Superior temporal gyrus (tissue), 1 donor: Measurements from ENCODE around the gene DOCK4.

Experiments
- DNase-seq: peaks from one replicate; pipeline ENCODE4 v3.0.0-alpha.2; 2016; ENCODE audit errors: extremely low spot score

The DOCK4 gene

GRCh38 chr7:111736552-111736874, 469.7 kb downstream of the DOCK4 start:
- no peak for DNase-seq

DNA sequence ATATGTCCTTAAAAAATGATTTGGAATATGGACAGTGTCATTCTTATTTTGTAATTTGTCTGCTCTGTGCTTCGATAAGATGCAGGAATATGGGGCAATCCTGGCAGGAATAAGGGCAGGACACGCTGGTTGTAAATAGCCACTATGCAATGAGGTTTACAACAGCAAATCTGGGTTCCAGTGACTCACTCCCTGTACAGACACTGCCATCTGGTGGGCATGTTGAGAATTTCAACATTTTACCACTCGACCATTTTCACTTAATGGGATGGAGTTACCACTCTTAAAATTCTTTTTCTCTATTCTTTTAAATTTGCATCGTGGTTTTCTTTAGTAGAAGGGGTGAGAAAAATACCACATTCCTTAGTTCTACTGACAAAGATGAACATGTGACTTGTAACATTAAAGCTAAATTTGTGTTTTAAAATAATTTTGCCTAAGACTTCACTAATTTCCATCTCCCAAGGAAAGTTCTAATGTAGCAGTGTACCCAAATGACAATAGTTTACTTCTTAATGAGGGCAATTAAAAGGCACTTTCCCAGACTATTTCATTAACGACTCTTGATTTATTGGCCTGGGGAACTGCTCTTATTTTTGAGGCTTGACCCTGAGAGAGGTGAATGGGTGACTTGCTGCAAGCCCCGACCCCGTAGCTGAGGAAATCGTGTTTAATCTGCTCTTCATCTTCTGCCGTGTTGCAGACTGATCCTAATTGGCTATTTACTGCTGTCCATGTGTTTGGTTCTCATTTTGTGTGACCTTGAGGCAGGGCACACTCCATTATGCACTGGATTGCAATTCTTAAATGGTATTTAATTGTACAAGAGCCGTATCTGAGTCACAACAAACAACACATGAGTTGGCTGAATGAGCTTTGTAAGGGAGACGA, 470.3 kb downstream of the DOCK4 start:
- peak; percentile 95 for DNase-seq

GRCh38 chr7:111734954-111735660, 471.1 kb downstream of the DOCK4 start:
- DNase-seq, result no peak

DNA sequence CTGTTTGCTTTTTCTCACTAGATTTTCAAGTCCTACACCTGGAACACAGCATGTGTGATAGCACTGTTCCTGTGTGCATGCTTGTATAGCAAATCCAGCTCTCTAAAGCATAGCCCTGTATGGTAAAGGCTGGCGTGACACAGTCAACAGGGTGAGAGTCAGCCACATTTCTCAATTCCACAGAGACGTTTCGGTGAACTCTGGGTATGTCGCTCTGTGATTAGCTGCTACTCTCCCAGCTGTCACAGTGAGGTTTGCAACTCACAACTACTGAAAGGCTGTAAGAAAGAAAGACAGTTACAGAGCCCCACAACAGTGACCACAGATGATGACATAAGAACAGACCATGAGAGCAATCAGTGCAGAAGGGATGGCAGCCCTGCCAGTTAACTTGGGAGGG, 473.3 kb downstream of the DOCK4 start:
- no peak for DNase-seq

DNA sequence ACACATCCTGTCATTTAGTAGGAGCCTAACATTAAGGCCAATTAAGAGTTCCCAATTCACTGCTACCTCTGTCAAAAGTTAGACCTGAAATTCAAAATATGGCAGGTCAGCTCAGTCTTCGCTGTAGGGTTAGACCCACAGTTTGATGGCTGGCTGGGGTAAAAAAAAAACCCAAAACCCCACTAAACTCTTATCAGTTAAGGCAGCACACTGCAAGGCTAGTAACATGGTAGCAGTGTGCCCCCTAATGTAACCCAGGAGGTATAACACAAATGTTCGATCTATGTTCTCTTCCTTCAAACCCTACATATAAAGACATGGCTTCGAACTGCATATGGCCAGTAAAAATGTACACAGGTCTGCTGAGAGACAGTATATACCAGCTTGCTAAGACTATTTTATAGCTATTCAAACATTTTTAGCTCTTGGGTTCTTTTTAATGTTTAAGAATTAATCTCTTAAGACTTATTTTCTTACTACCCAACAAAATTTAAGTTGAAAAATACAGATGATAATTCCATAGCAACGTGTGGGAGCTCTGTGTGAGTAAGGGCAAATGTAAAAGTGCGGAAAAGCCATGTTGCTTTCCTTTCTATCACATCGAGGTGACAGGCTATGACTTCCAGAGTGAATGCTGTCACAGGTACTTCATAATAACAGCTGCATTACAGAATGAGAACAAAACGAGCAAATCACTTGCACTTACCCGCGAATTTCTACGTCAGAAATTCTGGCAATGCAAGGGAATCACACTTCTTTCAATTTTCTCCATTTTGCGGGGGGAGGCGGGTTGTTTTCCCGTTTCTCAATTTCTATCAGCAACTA, 475.5 kb downstream of the DOCK4 start:
- no peak for DNase-seq

DNA sequence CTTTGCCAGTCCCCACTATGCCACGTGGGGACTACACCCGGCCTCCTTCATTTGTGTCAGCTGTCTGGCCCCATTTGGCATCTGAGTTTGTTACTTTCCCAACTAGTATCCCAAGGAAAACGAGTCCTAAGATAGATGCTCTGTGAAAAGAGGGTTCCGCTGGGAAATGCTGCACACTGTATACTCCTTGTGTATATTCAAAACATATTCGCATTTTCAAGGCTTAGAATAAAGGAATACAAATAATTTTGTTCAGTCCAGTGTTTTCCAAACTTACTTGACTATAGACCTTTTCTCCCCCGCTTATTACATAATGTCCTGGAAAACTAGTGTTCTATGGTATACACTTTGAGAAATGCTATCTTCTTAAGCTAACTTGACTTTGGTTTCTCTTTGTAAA, 476.1 kb downstream of the DOCK4 start:
- DNase-seq, result no peak

DNA sequence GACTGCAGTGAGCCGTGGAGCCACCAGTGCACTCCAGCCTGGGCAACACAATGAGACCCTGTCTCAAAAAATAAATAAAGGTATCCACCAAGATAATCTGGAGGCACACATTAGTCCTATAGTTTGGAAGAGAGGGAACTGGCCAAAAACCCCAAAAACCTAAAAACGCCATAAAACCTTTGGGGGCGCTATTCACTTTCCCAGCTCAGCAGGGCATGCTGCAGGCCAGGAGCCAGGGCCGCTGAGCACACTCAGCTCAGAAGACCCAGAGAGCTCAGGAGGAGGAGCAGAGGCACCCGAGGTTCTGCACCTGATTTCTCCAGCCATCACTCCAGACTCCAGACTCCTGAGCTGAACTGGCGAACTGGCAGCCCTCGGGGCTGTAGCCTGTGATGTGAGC, 476.7 kb downstream of the DOCK4 start:
- DNase-seq, result no peak

DNA sequence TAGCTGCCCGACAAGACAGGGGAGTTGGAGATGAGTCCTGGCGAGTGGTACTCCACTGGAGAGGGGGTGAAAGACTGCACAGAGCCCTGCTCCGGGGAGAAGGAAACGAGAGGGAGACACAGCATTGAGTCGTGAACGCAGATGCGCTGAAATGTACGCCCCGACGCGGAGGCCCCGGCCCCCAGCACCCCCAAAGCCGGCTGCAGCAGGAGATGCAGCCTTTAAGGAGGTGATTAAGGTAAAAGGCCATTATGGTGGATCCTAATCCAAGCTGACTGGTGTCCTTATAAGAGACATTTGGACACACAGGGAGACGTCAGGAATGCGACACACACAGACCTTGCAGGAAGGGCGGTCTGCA, 477.6 kb downstream of the DOCK4 start:
- DNase-seq, result no peak

GRCh38 chr7:111727905-111728634, 478.1 kb downstream of the DOCK4 start:
- no peak for DNase-seq

DNA sequence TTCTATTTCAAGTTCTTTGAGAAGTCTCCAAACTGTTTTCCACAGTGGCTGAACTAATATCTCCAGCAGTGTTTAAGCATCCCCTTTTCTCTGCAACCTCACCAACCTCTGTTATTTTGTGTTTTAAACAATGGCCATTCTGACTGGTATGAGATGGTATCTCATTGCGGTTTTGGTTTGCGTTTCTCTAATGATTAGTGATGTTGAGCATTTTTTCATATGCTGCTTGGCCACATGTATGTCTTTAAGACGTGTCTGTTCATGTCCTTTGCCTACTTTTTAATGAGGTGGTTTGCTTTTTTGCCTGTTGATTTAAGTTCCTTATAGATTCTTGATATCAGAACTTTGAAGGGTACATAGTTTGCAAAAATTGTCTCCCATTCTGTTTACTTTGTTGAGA, 487.3 kb downstream of the DOCK4 start:
- no peak for DNase-seq

- no peak for DNase-seq
These were observed 494.7 kb downstream of the DOCK4 start for GRCh38 chr7:111711426-111712065.

GRCh38 chr7:111710839-111711380, 495.3 kb downstream of the DOCK4 start:
- DNase-seq, result no peak

DNA sequence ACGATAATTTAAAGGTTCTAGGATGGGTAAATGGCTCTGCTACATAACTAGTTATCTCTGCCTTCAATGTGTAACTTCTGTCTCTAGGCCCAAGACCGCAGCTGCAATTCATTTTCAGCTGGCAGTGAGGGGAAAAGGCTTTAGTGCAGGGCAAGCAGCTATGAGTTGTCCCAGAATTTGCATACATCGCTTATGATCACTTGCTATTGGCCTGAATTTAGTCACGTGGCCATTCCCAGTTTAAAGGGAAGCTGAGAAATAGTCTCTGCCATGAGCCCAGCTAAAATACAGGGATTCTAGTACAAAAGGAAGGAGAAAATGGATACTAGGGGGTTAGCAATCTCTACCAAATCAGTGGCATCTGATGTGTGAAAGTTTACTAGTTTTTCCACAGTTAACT, 498.1 kb downstream of the DOCK4 start:
- DNase-seq, result no peak

DNA sequence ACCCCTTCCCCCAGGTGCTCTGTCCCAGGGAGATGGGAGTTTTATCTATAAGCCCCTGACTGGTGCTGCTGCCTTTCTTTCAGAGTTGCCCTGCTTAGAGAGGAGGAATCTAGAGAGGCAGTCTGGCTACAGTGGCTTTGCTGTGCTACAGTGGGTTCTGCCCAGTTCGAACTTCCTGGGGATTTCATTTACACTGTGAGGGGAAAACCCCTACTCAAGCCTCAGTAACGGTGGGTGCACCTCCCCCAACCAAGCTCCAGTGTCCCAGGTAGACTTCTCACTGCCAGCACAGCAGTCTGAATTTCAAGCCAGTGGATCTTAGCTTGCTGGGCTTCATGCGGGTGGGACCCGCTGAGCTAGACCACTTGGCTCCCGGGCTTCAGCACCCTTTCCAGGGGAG, 500.4 kb downstream of the DOCK4 start:
- DNase-seq, result no peak

DNA sequence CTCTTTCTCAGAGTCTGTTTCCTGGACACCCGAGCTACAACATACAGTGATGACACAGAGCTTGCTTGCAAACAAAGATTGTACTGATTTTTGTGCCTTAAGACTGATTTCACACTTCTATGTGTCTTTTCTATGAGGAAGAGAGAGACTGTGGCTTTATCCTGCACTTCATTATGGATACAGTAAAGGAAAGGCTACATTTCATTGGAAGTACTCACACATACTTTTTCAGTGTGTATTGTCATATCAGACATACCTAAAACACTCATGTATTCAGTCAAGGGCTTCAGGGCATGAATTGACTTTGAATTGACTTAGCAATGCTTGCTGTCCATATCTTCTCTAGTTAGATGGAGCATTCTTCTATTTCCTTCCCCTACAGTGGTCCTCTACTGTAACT, 508.4 kb downstream of the DOCK4 start:
- DNase-seq, result no peak

DNA sequence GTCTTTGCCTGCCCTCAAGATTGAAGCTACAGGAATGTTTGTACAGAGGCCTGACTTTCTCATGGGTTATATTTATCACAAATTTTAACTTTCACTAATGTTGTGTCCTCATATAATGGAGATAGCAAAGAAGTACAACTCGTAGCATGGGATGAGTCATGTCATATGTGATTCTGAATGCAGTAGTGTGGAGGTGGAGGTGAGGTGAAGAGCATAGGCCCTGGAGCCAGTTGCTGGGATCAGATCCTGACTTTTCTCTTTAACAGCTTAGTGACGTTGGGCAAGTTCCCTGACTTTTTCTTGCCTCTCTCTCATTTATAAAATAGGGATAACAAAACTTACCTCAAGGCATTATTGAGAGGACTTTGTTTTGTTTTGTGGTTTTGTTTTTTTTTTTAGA, 511.8 kb downstream of the DOCK4 start:
- DNase-seq, result no peak

DNA sequence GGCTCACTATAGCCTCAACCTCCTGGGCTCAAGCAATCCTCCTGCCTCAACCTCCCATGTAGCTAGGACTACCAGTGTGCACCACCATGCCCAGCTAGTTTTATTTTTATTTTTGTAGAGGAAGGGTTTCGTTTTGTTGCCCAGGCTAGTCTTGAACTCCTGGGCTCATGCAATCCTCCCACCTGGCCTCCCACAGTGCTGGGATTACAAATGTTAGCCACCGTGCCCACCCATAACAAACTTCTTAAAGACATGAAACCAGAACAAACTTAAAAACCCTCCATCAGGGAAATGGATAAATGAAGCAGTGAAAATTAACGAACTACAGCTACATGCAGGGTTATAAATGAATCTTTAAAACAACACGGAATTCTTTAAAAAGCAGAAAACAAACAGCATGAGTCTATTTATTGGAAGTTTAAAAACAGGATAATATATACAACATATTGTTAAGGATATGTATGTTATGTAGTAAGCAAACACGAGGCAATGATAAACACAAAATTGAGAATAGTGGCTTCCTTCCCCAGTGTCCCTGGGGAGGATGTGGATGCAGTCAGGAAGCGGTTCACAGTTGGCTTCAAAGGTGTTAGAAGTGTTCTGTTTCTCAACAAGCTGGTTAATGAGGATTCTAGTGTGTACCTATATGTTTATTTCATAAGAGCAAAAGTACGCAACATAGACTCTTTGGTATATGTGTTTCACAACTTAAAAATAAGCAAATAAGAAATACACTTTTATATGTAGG, 515.7 kb downstream of the DOCK4 start:
- no peak for DNase-seq

GRCh38 chr7:111685349-111685748, 520.9 kb downstream of the DOCK4 start:
- DNase-seq, result no peak

DNA sequence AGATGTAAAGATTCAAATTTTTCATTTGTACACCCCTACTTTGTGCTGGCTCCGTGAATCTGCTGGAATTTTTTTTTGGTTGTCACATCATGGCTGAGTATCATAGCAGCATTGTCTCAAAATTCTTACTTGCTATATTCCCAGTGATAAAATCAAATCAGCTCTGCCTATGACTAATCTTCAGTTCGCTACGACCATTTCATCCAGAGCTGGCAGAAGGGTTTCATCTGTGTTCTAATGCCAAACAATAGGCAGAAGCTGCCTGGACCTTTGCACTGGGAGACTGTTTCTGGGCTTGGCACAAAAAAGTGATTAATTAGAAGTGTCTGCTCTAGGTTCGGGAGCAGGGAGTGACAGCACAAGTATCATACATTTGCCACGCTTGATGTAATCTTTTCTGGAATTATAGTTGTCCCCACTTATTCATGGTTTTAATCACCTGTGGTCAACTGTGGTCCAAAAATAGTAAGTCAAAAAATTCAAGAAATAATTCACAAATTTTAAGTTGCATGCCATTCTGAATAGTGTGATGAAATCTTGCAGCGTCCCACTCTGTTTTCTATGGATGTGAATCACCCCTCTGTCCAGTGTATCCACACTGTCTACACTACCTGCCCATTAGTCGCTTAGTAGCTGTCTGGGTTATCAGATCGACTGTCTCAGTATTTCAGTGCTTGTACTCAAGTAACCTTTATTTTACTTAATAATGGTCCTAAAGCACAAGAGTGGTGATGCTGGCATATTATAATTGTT, 523.4 kb downstream of the DOCK4 start:
- no peak for DNase-seq

- no peak for DNase-seq
These were observed 525.0 kb downstream of the DOCK4 start for GRCh38 chr7:111681242-111681641.
